Panc1 (cell line): ENCODE data around the gene FBXL15. TPM values are rescaled to one million over a fixed set of nuclear protein-coding genes. Genes with fewer than 3 reads are reported as not detected.
A peak's percentile ranks its signal among the peaks of the same experiment; 100 is the strongest.

ENCODE experiments used
- ATAC-seq: fragments of 200-7000 bp; cut with Tn5 transposase; 2 replicates; pipeline ENCODE4 v1.9.1; 2020; ENCODE audit warnings: mild to moderate bottlenecking, moderate library complexity
- BruUV-seq: library from RNA; stranded (reverse); fragments of 400-500 nt; replicated peaks from 2 replicates; lab custom pipeline; 2021; lab: Mats Ljungman, UMichigan
- CTCF ChIA-PET: fragments of 300-600 bp; sonication (Branson Sonifier 250); formaldehyde crosslinking; loops from one replicate; lab custom pipeline; 2022; ENCODE audit warnings: antibody characterized with exemption; lab: Charles Lee
- POLR2A ChIA-PET: fragments of 300-600 bp; sonication (Branson Sonifier 250); formaldehyde crosslinking; loops from one replicate; lab custom pipeline; 2022; ENCODE audit warnings: antibody characterized with exemption; lab: Charles Lee
- DNase-seq: peaks from one replicate; pipeline ENCODE4 v3.0.0-alpha.2; 2010; ENCODE audit warnings: low read depth, low spot score
- H3K27ac ChIP-seq: 2 replicates; pipeline ENCODE4 v1.5.1; 2011; ENCODE audit warnings: mild to moderate bottlenecking, low read length, inconsistent platforms
- H3K27me3 ChIP-seq: fragments of 200-500 bp; sonication (Bioruptor generic); 2 replicates; pipeline ENCODE4 v1.6.0; 2014; ENCODE audit warnings: low read length, inconsistent platforms; ENCODE audit not compliant: control insufficient read depth, insufficient read depth
- H3K36me3 ChIP-seq: fragments of 200-500 bp; sonication (Bioruptor generic); 2 replicates; pipeline ENCODE4 v1.5.1; 2014; ENCODE audit warnings: inconsistent platforms, mild to moderate bottlenecking, low read length, moderate library complexity; ENCODE audit not compliant: control insufficient read depth, insufficient read depth
- H3K4me1 ChIP-seq: 2 replicates; pipeline ENCODE4 v1.5.1; 2011; ENCODE audit warnings: inconsistent platforms, mild to moderate bottlenecking, low read length, moderate library complexity; ENCODE audit not compliant: control insufficient read depth, insufficient read depth
- H3K4me3 ChIP-seq, 2 experiments: 2 replicates each; pipeline ENCODE4 v1.5.1; 2011 to 2012; ENCODE audit warnings: low read depth in 2 of 2, low read length in 2 of 2, mild to moderate bottlenecking in 2 of 2, inconsistent platforms in 1 of 2, moderate library complexity in 1 of 2
- H3K9me3 ChIP-seq: fragments of 200-500 bp; sonication (Bioruptor generic); 2 replicates; pipeline ENCODE4 v1.5.1; 2014; ENCODE audit warnings: low read depth, mild to moderate bottlenecking, inconsistent platforms, low read length, moderate library complexity; ENCODE audit not compliant: control insufficient read depth, insufficient read depth
- POLR2AphosphoS5 ChIP-seq: IDR thresholded peaks from 2 replicates; pipeline ENCODE4 v1.6.1; 2012; ENCODE audit warnings: mild to moderate bottlenecking, low read depth, low read length, moderate library complexity
- SIN3A ChIP-seq: IDR thresholded peaks from 2 replicates; pipeline ENCODE4 v1.6.1; 2012; ENCODE audit warnings: low read depth, mild to moderate bottlenecking, low read length, moderate library complexity, borderline replicate concordance; ENCODE audit not compliant: insufficient read depth
- TCF7L2 ChIP-seq: IDR thresholded peaks from 2 replicates; pipeline ENCODE4 v1.6.1; 2011; ENCODE audit warnings: mild to moderate bottlenecking, low read depth, low read length, inconsistent platforms
- in situ Hi-C: cut with HindIII; loops from 2 replicates; pipeline ENCODE4 v1.10.0; 2016; ENCODE audit warnings: low sequenced_read_pairs, low pct_unique_long_range_greater_than_20kb
- intact Hi-C: fragments of 100-400 bp; cut with micrococcal nuclease; formaldehyde crosslinking; loops from one replicate; pipeline ENCODE4 v1.10.0; 2022; ENCODE audit not compliant: unreplicated experiment
- total RNA-seq: library from RNA; stranded (reverse); gene quantifications from one replicate; pipeline ENCODE4 v1.2.1, GENCODE V29; 2021; ENCODE audit not compliant: unreplicated experiment
- TF ChIP-seq, protein P1 (sequence below), 2 experiments: IDR thresholded peaks; 2 replicates each; pipeline ENCODE4 v1.6.1; 2011 to 2012; ENCODE audit warnings: low read depth in 2 of 2, control low read depth in 1 of 2, low read length in 1 of 2, mild to moderate bottlenecking in 1 of 2, moderate library complexity in 1 of 2; ENCODE audit not compliant: insufficient read depth in 1 of 2
- TF ChIP-seq, protein P2 (sequence below): fragments of 450-650 bp; IDR thresholded peaks from 2 replicates; pipeline ENCODE4 v1.5.1; 2017; ENCODE audit warnings: mild to moderate bottlenecking

The FBXL15 gene
- total RNA-seq, 1 experiment from 2014 or later = 7.9 TPM

DNA sequence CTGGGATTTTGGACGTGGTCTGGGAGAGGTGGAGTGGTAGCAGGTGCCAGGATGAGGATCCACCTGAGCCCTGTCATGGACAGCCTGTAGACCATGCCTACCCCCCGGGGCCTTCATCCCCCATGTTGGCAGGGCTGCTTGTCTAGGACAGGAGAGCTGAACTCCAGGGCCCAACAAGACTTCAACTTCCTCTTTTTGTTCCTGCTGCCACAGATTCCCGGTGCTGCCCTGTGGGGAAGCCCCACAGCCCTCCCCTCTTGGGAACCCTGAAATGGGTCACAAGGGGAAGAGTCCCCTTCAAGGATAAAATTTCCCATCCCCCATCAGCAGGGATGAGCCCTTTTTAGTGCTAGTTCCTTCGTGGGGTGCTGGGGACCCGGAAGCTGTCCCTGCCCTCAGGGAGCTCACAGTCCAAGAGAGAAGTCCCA, 13.0 kb downstream of the FBXL15 start:
- no peak for ATAC-seq
- POLR2A ChIA-PET = interaction anchor here (0.6 kb wide), 1 partner anchor 149 kb away, joined by 3 read pairs; no protein-coding TSS in a partner anchor
- TF ChIP-seq TCF7L2 (no peak), POLR2AphosphoS5 (no peak), SIN3A (no peak)
- TF ChIP-seq, protein P1, sequence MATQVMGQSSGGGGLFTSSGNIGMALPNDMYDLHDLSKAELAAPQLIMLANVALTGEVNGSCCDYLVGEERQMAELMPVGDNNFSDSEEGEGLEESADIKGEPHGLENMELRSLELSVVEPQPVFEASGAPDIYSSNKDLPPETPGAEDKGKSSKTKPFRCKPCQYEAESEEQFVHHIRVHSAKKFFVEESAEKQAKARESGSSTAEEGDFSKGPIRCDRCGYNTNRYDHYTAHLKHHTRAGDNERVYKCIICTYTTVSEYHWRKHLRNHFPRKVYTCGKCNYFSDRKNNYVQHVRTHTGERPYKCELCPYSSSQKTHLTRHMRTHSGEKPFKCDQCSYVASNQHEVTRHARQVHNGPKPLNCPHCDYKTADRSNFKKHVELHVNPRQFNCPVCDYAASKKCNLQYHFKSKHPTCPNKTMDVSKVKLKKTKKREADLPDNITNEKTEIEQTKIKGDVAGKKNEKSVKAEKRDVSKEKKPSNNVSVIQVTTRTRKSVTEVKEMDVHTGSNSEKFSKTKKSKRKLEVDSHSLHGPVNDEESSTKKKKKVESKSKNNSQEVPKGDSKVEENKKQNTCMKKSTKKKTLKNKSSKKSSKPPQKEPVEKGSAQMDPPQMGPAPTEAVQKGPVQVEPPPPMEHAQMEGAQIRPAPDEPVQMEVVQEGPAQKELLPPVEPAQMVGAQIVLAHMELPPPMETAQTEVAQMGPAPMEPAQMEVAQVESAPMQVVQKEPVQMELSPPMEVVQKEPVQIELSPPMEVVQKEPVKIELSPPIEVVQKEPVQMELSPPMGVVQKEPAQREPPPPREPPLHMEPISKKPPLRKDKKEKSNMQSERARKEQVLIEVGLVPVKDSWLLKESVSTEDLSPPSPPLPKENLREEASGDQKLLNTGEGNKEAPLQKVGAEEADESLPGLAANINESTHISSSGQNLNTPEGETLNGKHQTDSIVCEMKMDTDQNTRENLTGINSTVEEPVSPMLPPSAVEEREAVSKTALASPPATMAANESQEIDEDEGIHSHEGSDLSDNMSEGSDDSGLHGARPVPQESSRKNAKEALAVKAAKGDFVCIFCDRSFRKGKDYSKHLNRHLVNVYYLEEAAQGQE (IDR thresholded peaks at IDR 0.05; ENCODE audit: insufficient read depth in 1 of 2, low read depth in 2 of 2, low read length in 1 of 2) = no peak
- TF ChIP-seq, protein P2, sequence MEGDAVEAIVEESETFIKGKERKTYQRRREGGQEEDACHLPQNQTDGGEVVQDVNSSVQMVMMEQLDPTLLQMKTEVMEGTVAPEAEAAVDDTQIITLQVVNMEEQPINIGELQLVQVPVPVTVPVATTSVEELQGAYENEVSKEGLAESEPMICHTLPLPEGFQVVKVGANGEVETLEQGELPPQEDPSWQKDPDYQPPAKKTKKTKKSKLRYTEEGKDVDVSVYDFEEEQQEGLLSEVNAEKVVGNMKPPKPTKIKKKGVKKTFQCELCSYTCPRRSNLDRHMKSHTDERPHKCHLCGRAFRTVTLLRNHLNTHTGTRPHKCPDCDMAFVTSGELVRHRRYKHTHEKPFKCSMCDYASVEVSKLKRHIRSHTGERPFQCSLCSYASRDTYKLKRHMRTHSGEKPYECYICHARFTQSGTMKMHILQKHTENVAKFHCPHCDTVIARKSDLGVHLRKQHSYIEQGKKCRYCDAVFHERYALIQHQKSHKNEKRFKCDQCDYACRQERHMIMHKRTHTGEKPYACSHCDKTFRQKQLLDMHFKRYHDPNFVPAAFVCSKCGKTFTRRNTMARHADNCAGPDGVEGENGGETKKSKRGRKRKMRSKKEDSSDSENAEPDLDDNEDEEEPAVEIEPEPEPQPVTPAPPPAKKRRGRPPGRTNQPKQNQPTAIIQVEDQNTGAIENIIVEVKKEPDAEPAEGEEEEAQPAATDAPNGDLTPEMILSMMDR = no peak
- DNase-seq = no peak
- Histone ChIP-seq H3K27ac (peak overlapping the region; percentile 97; the same call in 1 of the 2 replicates), H3K27me3 (no peaks in the 10 kb centered on the region), H3K4me3 (no peak overlapping the region), H3K4me1 (peaks cover 14% of the 10 kb centered on the region), H3K9me3 (no peaks in the 10 kb centered on the region), H3K36me3 (no peaks in the 10 kb centered on the region; the same call in 1 of the 2 replicates)
- BruUV-seq = no TSS peak
- in situ Hi-C loops = no loop called here
- CTCF ChIA-PET = no interaction called here
- intact Hi-C loops = loop anchor here (5.0 kb wide), 1 partner anchor 44 kb away; no protein-coding TSS in a partner anchor

DNA sequence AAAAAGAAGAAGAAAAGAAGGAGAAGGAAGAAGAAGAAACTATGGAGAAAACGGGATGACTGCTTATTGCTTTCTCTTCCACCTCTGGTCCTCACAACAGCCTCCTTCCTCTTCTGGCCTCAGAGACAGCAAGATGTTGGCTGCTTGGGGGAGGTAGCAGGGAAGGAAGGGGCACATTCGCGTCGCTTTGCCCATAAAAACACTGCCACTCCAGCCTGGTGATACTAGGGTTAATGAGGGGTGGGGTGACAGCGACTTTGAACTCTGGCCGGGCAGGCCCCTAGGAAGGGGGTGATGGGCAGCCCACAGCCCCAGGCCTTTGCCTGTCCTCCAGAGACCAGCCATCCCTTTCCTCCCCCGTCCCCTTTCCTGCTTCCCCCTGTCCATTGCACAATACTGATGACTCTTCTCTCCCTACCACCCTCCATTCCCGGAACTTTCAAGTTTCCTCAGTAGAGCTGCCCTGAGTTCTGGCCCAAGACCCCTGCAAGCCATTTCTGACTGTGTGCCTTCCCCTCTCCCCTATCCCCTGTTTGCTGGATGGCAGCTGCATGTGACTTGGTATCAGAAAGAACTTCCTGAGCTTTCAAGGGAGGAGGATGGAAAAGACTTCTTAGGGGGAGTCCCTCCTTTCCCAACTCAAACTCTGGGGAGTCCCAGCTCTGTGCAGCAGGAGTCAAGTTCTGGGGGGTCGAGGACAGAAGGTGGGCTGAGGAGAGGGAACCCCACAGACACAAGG, 13.9 kb downstream of the FBXL15 start:
- H3K27ac ChIP-seq = no peak overlapping the region
- H3K4me3 ChIP-seq = no peak overlapping the region
- no TSS peak for BruUV-seq

More for the DNA sequence above, 13.9 kb downstream of the FBXL15 start:
- POLR2A ChIA-PET = no interaction called here
- in situ Hi-C loops = no loop called here
- intact Hi-C loops = loop anchor here (5.0 kb wide), 1 partner anchor 43 kb away; no protein-coding TSS in a partner anchor
- TF ChIP-seq, protein P1 (IDR thresholded peaks at IDR 0.05; ENCODE audit: insufficient read depth in 1 of 2, low read depth in 2 of 2, low read length in 1 of 2) = no peak
- TF ChIP-seq, protein P2 = no peak
- TF ChIP-seq TCF7L2 (no peak), SIN3A (no peak), POLR2AphosphoS5 (no peak)
- ATAC-seq (no peak), DNase-seq (no peak)
- Histone ChIP-seq H3K9me3 (no peaks in the 10 kb centered on the region), H3K27me3 (no peaks in the 10 kb centered on the region), H3K4me1 (peaks cover 14% of the 10 kb centered on the region), H3K36me3 (no peaks in the 10 kb centered on the region; the same call in 1 of the 2 replicates)
- CTCF ChIA-PET = interaction anchor here (0.6 kb wide), 1 partner anchor 100 kb away, joined by 3 read pairs; no protein-coding TSS in a partner anchor
